K562 (cell line): Measurements from ENCODE around the gene TMEM108. TPM values are rescaled to one million over a fixed set of nuclear protein-coding genes. Genes with fewer than 3 reads are reported as not detected.

Experiments
- BCOR ChIP-seq: fragments of 450-650 bp; IDR thresholded peaks from 2 replicates; pipeline ENCODE4 v1.6.1; 2016
- CBFA2T3 ChIP-seq: fragments of 450-650 bp; IDR thresholded peaks from 2 replicates; pipeline ENCODE4 v1.6.1; 2017
- EP300 ChIP-seq: IDR thresholded peaks from 2 replicates; pipeline ENCODE4 v1.6.1; 2012; ENCODE audit warnings: low read length, improper control_type of control experiment
- ETS1 ChIP-seq: conservative IDR thresholded peaks from 2 replicates; pipeline ENCODE4 v1.6.1; 2011; ENCODE audit warnings: low read depth, mild to moderate bottlenecking, low read length; ENCODE audit not compliant: control insufficient read depth
- HDAC2 ChIP-seq: fragments of 450-650 bp; IDR thresholded peaks from 2 replicates; pipeline ENCODE4 v1.6.1; 2016; ENCODE audit warnings: mild to moderate bottlenecking
- JUND ChIP-seq, 2 experiments: IDR thresholded peaks; 2 replicates in 1 of 2; 3 replicates in 1 of 2; pipeline ENCODE4 v1.6.1; 2011; ENCODE audit warnings: borderline replicate concordance in 2 of 2, low read depth in 2 of 2, low read length in 2 of 2, improper control_type of control experiment in 1 of 2, missing biosample characterization in 1 of 2, missing genetic modification characterization in 1 of 2, missing genetic modification reagents in 1 of 2
- LEF1 ChIP-seq: fragments of 450-650 bp; IDR thresholded peaks from 2 replicates; pipeline ENCODE4 v1.6.1; 2016; ENCODE audit warnings: mild to moderate bottlenecking
- NEUROD1 ChIP-seq: fragments of 150-350 bp; IDR thresholded peaks from 2 replicates; pipeline ENCODE4 v1.6.1; 2014; ENCODE audit warnings: borderline replicate concordance, low read length, low read depth; ENCODE audit not compliant: partially characterized antibody
- RBM22 ChIP-seq: fragments of 200-400 bp; formaldehyde crosslinking; IDR thresholded peaks from 2 replicates; pipeline ENCODE4 v1.6.1; 2018; ENCODE audit warnings: low read length, low read depth; ENCODE audit not compliant: poor library complexity, severe bottlenecking
- SMARCE1 ChIP-seq: fragments of 450-650 bp; IDR thresholded peaks from 2 replicates; pipeline ENCODE4 v1.7.1; 2016; ENCODE audit warnings: mild to moderate bottlenecking
- SPI1 ChIP-seq: IDR thresholded peaks from 2 replicates; pipeline ENCODE4 v1.6.1; 2011; ENCODE audit warnings: low read depth, low read length, control low read depth, borderline replicate concordance
- SRSF1 ChIP-seq: fragments of 200-400 bp; formaldehyde crosslinking; IDR thresholded peaks from 2 replicates; pipeline ENCODE4 v1.6.1; 2017; ENCODE audit warnings: mild to moderate bottlenecking, low read depth, low read length, moderate library complexity
- TAF7 ChIP-seq: fragments of 450-650 bp; IDR thresholded peaks from 2 replicates; pipeline ENCODE4 v1.6.1; 2016; ENCODE audit warnings: missing genetic modification characterization, missing compliant biosample characterization
- TFAM ChIP-seq: fragments of 250-450 bp; sonication (Bioruptor Pico); conservative IDR thresholded peaks from 2 replicates; pipeline ENCODE4 v1.5.0; 2021; ENCODE audit warnings: mild to moderate bottlenecking, moderate library complexity
- TRIM24 ChIP-seq, 2 experiments: fragments of 450-650 bp; IDR thresholded peaks; 2 replicates each; pipeline ENCODE4 v1.6.1; 2016
- ZNF175 ChIP-seq: fragments of 200-800 bp; sonication (Bioruptor generic); IDR thresholded peaks from 2 replicates; pipeline ENCODE4 v1.6.1; 2016; ENCODE audit warnings: low read depth, mild to moderate bottlenecking, missing genetic modification characterization, missing compliant biosample characterization
- ZNF384 ChIP-seq: IDR thresholded peaks from 2 replicates; pipeline ENCODE4 v1.6.1; 2012; ENCODE audit warnings: low read depth, low read length, improper control_type of control experiment
- ZNF584 ChIP-seq: fragments of 200-800 bp; sonication (Bioruptor generic); IDR thresholded peaks from 2 replicates; pipeline ENCODE4 v1.6.1; 2016; ENCODE audit warnings: low read depth, mild to moderate bottlenecking, missing genetic modification characterization, missing compliant biosample characterization
- ZNF589 ChIP-seq: fragments of 200-800 bp; sonication (Bioruptor generic); IDR thresholded peaks from 2 replicates; pipeline ENCODE4 v1.6.1; 2016; ENCODE audit warnings: low read depth, missing genetic modification characterization, missing compliant biosample characterization
- ZNF592 ChIP-seq: fragments of 450-650 bp; IDR thresholded peaks from 2 replicates; pipeline ENCODE4 v1.6.1; 2017; ENCODE audit warnings: antibody characterized with exemption, mild to moderate bottlenecking
- polyA plus RNA-seq, 8 experiments: library from polyadenylated mRNA; depleted of rRNA in 4 of 8; stranded (reverse) in 5 of 8; unstranded in 3 of 8; fragments of >200 nt; fragmentation: Nextera tagmentation in 2 of 8; fragmentation: Illumina TruSeq in 1 of 8; extraction: Ambion mirVana in 2 of 8; extraction: Trizol in 1 of 8; gene quantifications; 2 replicates each; pipeline versions ENCODE4 v1.2.1 to v1.2.3, GENCODE V29; 2011 to 2014; ENCODE audit warnings: inconsistent platforms in 1 of 8, missing spikeins in 1 of 8
- total RNA-seq, 7 experiments: library from RNA; depleted of rRNA in 6 of 7; stranded (reverse); fragments of >200 nt in 6 of 7; fragmentation: Illumina TruSeq in 2 of 7; extraction: Trizol in 2 of 7; gene quantifications; 2 replicates each; pipeline versions ENCODE4 v1.2.1 to v1.2.3, GENCODE V29; 2011 to 2021; ENCODE audit warnings: low replicate concordance in 1 of 7

TMEM108 gene
- total and polyA plus RNA-seq, 9 of the 15 experiments (the other 6 are each of a cell fraction or from before 2014, with no cell fraction given): 0.65 to 11.1 (median 3.4) TPM

- no peak for TF ChIP-seq ETS1
- TF ChIP-seq BCOR: peak; percentile 53; the same call in 1 of the 2 replicates
- TF ChIP-seq HDAC2: 0 out of 2 replicates have a peak, but pooled peaks have one; percentile 39
- TF ChIP-seq EP300: peak; percentile 84; the same call in 1 of the 2 replicates
- TF ChIP-seq ZNF584: peak; percentile 63; the same call in 1 of the 2 replicates
- 0 out of 2 replicates have a peak, but pooled peaks have one; percentile 38 for TF ChIP-seq LEF1
- no peak for TF ChIP-seq RBM22
- TF ChIP-seq SRSF1: no peak
- TF ChIP-seq JUND (IDR thresholded peaks at IDR 0.05; ENCODE audit: borderline replicate concordance, low read depth, low read length): peak; percentile 86
- TF ChIP-seq JUND (tag; IDR thresholded peaks at IDR 0.05; ENCODE audit: borderline replicate concordance, low read depth, low read length): peak; percentile 78; the same call in 1 of the 3 replicates
- no peak for TF ChIP-seq TAF7
- TF ChIP-seq NEUROD1: peak; percentile 24
- no peak for TF ChIP-seq ZNF384
- peak; percentile 76; the same call in 1 of the 2 replicates for TF ChIP-seq ZNF592
- no peak for TF ChIP-seq TFAM (CRISPR knock-in tag)
- peak in 1 of 2 experiments; percentile 33; a peak in 1 of 4 replicates for TF ChIP-seq TRIM24 (IDR thresholded peaks at IDR 0.05)
- TF ChIP-seq SPI1: peak; percentile 51; the same call in 1 of the 2 replicates
- peak; percentile 73 for TF ChIP-seq CBFA2T3
- TF ChIP-seq ZNF175 (CRISPR knock-in tag): 0 out of 2 replicates have a peak, but pooled peaks have one; percentile 53
- peak; percentile 63 for TF ChIP-seq ZNF589 (CRISPR knock-in tag)
- TF ChIP-seq SMARCE1: peak; percentile 46; the same call in 1 of the 2 replicates
Measured at GRCh38 chr3:133159498-133160475, 121.6 kb downstream of the TMEM108 start (continued).
